ENCODE results near the gene TRIML1.

DNA sequence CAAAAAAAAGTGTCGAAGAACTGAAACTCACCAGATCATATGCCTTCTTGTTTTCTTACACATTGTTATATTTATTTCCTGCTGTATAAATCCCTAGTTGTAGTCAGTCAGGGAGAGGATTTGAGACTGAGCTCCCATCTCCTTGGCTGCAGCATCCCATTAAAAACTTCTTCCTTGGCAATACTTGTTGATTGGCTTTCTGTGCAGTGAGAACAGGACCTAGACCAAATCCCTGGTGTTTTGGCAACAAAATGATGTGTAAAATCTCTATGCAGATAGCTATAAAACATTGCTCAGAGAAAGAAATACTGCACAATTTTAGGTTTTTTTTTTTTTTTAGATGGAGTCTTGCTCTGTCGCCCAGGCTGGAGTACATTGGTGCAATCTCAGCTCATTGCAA lies 47.9 kb downstream of the TRIML1 start:
- TF ChIP-seq POLR2A (IDR thresholded peaks at IDR 0.05; ENCODE audit: low read depth) (no peak), POLR2AphosphoS5 (IDR thresholded peaks at IDR 0.05) (no peak)
